ENCODE results near the gene DIPK2B. TPM values are rescaled to one million over a fixed set of nuclear protein-coding genes. Genes with fewer than 3 reads are reported as not detected.

The DIPK2B gene
- polyA plus RNA-seq, 4 donors: 8.0 to 11.5 (median 10.0) TPM

GRCh38 chrX:45164021-45164621 is 36.6 kb downstream of the DIPK2B start:
- DNase-seq (ENCODE audit: low read depth in 4 of 4, low spot score in 3 of 4): no peak

GRCh38 chrX:45157647-45158046 is 43.0 kb downstream of the DIPK2B start:
- no peak for DNase-seq (ENCODE audit: low read depth in 4 of 4, low spot score in 3 of 4)

GRCh38 chrX:45154462-45154861 is 46.2 kb downstream of the DIPK2B start:
- no peak for DNase-seq (ENCODE audit: low read depth in 4 of 4, low spot score in 3 of 4)

- DNase-seq (ENCODE audit: low read depth in 4 of 4, low spot score in 3 of 4): no peak
These were observed 46.7 kb downstream of the DIPK2B start for GRCh38 chrX:45154033-45154360.

Data from right renal pelvis (tissue), 4 donors.